ENCODE data around the gene ZNF132.
A peak's percentile ranks its signal among the peaks of the same experiment; 100 is the strongest.

Gene ZNF132

DNA sequence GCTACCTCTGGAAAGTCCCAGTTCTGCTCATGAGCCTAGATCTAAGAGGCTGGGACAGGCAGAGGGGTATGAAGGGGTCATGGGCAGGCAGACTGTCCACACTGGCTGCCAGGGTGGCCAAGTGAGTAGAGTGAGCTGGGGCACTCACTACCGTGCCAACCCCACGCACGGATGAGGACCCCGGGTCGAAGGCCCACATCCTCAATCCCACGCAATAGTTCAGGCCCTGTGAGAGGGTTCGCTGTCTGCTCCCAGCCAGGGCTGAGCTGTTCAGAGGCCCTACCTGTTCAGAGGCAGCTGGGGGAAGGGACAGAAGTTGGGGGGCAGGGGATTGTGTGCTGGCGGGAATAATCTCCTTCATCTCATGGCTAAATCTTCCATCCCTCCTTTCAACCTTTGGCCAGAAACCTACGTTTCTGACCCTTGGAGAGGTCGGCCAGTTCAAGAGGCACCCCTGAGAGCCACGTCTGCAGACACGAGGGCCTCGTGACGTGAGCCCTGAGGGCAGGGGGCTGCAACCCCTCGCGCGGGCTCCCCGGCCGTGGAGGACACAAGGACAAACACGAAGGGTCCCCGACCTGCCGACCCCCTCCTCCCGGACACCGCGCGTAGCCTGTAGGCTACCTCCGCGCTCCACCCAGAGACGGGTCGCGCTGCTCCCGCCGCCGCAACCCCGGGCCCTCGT lies 53.9 kb downstream of the ZNF132 start:
- DNase-seq = peak; percentile 43

DNA sequence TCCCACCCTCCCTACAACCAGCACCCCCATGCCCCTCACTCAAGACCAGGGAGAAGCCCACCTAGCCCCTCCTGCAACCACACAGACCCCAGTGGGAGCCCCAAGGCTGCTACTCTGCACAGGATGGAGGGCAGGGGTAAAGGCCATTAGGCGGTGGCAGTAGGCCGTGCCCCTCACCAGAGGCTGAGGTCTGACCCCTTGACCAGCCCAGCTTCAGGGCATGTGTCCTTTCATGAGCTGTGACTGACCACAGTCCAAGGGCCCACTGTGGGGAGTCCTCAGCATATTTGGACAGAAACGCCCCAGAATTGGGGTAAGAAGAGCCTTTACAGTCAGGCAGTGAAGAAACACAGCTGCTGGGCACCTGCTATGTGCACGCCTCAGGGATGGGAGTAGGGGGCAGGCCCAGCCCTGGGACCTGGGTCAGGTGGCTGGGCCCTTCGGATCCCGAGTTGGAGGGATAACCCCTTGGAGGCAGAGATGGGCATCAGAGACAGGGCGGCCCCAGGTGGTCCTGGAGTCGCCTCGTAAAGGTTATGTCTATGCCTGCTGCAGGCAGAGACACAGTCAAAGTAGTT lies 54.6 kb downstream of the ZNF132 start:
- no peak for DNase-seq

DNA sequence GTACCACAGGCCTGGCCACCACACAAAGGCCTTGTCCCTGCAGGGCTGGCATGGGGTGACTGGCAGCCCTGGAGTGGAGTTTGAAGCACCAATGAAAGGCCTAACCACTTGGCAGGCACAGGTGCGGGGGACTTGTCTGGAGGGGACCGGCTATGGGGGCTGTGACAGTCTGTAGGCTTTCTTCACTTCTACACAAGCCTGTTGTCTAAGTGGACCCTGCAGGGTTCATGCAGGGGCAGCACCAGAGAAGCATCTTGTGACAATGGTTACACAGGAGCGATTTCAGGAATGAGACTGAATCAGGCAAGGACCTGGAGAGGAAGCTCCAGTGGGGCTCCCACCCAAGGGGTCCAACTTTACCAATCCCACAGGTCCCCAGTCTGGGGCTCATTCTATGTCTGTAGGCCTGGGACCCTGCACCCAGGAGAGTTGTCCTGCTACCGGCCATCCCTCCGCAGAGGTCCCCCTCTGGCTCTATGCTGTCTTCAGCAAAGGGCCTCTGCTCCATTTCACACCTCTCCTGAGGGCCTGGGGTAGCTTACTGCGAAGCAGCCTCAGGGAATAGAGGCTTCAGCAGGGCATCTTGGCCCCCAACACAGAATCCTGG lies 56.9 kb downstream of the ZNF132 start:
- no peak for DNase-seq

Measured in stimulated activated CD4-positive, alpha-beta T cell treated with anti-CD3 and anti-CD28 coated beads, Interleukin-12 subunit alpha, Interleukin-12 subunit beta, amount 100 ng/mL, for 4 hours (primary cell).